GM18505 (cell line): ENCODE data around the gene PRM2.
"Not testable (repeated sequence)": the region's sequence is repeated elsewhere in the genome, so short reads cannot be mapped to it uniquely, and the experiment has no call there.

Experiments used
- ATAC-seq: cut with Tn5 transposase; IDR thresholded peaks from one replicate; pipeline ENCODE4 v1.9.1; 2021; ENCODE audit not compliant: unreplicated experiment
- POLR2A ChIP-seq: IDR thresholded peaks from 4 replicates; pipeline ENCODE4 v1.6.1; 2011; ENCODE audit warnings: borderline replicate concordance; ENCODE audit not compliant: insufficient read depth, insufficient read length; ENCODE audit errors: extremely low read depth

PRM2 gene

DNA sequence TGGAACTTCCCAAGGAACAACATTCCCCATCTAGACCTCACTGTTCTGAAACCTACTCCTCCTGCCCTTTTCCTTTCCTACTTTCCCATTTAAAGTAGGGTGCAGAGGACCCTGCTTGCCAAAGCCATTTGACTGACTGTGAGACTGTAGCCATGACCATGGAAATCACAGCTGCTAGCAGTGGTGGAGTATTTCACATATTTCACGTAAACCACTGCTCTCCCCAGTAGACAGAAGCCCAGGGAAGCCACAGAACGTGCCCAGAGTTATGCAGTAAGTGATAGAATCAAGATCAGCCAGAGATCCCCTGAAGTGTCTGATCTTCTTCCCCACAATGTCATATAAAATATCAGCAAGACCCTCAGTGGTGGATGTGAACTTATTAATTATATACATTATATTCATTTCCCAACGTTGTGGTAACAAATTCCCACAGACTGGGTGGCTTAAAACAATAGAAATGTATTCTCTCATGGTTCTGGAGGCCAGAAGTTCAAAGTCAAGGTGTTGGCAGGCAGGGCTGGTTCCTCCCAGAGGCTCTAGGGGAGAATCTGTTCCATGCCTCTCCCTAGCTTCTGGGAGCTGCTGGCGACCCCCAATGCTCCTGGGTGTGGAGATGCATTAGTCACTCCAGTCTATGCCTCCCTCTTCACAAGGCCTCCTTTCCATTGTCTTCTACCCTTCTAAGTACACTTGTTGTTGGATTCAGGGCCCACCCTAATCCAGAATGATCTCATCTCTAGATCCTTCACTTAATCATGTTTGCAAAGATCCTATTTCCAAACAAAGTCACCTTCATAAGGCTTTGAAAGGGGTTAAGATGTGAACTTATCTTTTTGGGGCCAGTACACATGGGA, 25.6 kb upstream of the PRM2 start:
- ATAC-seq, result no peak
- no peak for TF ChIP-seq POLR2A

DNA sequence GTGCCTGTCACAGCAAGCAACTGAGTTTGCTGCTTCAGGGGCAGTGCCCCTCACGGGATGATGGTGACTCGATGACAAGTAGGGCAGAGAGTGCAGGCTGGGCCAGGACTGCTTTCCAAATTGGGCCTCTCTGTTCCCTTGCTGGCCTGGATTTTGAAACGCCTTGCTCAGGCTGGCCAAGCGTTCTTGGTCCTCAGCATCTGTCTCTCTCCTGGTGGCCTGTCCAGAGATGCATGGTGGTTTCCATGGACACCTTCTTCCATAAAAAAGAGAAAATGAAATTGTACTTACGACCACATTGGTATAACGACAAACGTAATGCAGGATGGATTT, 24.2 kb upstream of the PRM2 start:
- ATAC-seq, result no peak
- no peak for TF ChIP-seq POLR2A

DNA sequence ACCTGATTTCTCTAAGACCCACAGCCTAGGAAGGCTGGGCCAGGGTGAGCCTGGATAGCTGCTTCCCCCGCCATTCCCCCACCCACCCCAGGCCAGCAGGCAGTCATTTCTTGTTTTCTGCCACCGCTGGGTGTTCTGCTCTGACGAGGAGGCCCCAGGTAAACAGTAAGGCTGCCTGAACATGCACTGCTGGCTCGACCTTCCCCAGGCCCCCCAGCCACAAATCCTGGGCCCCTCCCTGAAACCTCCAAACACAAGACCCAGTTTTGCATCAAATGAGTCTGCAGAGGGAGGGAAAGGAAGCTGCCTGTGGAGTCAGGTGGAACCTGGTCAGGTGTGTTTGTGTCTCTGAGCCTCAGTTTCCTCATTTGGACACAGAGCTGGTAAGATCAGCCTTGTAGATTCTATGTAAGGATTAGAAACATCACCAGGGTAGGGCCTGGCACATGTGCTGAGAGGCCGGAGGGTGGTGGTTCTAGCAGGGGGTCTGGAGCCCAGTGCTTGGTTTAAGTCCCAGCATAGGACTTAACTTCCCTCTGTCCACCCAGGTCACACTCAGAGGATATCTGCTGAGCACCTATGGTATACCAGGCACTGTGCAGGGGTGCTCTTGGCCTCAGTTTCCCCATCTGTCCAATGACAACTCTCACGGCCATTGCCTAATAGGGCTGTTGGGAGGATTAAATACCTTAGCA, 23.7 kb upstream of the PRM2 start:
- ATAC-seq, result no peak
- TF ChIP-seq POLR2A, result no peak

DNA sequence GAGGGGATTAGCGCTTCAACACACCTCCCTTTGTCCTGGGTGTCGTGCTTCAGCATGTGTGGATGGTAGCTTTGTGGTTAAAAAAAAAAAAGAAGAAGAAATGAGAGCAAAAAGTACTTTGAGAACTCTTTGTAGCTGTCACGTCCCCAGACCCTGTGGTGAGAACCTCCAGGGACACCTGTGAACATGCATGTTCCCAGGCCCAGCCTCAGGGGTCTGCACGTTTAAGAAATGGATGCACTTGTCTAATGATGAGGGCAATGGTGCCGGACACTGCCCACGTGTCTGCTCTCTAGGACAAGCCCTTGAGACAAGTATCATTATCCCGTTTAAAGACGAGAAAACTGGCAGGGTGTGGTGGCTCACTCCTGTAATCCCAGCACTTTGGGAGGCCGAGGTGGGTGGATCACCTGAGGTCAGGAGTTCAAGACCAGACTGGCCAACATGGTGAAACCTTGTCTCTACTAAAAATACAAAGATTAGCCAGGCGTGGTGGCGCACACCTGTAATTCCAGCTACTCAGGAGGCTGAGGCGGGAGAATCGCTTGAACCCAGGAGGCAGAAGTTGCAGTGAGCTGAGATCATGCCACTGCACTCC, 22.8 kb upstream of the PRM2 start:
- peak; percentile 33 for ATAC-seq

DNA sequence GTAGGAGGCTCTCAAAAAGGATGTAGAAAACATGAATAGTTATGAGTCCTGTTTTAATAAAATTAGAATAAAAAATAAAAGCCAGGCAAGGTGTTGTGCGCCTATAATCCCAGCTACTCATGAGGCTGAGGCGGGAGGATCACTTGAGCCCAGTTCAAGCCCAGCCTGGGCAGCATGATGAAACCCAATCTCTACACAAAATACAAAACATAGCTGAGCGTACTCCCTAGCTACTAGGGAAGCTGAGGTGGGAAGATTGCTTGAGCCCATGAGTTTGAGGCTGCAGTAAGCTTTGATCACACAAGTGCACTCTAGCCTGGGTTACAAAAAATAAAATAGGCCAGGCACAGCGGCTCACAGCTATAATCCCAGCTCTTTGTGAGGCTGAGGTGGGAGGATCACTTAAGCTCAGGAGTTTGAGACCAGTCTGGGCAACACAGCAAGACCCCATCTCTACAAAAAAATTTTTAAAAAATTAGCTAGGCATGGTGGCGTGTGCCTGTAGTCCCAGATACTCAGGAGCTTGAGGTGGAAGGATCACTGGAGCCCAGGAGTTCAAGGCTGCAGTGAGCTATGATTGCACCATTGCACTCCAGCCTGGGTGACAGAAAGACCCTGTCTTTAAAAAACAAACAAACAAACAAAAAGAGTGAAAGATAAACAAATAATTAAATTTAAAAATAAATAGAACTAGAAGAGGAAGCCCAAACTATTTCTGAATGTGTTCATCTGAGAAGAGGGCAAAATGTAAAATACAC, 22.0 kb upstream of the PRM2 start:
- no peak for TF ChIP-seq POLR2A
- ATAC-seq, result no peak

DNA sequence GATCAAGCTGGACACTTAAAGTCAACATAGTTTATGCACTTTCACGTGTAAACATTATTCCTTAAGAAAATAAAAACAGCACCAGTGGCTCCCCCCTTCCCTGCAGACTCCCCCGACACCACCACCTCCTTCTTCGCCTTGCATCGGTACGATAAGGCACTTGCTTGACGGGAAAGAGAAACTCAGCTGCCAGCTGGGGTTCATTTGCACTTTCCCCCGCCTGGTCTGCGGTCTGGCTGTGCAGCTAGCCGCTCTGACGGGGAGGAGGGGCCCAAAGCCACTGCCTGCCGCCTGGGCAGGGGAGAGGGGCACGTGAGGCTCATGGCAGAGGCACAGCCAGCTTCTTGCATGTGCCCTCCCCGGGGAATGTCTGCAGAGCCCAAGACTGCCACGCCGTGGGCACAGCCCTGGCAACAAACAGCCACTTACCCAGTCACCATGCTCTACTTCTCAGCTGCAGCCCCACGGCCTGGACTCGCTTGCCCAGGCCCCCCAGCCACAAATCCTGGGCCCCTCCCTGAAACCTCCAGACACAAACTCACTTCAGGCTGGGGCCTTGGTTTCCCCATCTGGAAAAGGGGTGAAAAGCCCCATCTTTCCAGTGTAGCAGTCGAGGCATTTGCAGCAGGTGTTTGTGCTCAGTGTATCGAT, 21.3 kb upstream of the PRM2 start:
- peak; percentile 43 for TF ChIP-seq POLR2A
- peak; percentile 59 for ATAC-seq

DNA sequence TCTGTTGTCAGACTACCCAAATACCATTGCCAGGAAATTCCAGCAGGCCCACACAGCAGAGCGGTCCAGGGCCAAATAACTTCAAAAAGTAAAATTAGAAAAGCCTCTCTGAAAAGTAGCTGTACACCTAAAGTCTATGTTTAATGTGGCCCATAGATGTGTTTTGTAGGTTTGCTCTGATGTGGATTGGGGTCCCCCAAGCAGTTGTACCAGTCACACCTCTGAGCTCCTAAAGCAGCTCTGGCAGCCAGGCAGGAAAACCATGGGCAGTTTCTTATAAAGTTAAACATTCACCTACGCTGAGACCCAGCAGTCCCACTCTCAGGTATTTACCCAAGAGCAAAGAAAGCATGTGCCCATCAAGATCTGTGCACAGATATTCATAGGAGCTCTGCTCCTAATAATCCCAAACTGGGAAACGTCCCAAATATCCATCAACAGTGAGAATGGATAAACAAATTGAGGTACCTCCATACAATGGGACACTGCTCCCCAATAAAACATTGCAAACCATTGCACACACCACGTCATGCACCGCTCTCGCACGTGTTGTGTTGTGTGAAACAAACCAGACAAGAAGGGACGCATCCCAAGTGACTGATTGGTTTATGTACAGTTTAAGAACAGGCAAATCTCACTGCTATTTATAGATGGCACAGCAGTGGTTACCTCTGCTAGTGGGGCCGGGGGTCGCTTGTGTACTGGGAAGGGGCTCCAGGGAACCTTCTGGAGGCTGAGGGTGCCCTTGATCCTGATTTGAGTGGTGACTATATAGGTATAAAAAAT, 20.6 kb upstream of the PRM2 start:
- ATAC-seq, result peak; percentile 13
- TF ChIP-seq POLR2A, result no peak

DNA sequence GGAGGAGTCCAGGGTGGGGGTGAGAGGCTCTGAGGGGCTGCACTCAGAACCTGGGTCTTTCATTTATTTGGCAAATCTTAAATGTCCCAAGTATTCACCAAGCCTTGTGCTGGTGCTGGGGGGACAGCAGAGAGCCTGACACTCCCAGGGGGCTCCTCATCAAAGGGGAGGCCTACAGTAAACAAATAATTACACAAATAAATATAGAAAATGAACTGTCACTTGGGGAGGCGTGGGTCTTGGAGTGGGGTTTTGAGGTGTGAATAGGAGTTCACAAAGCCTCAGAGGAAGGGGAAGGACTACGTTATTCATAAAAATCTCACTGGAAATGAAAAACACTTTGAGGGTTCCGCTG, 20.0 kb upstream of the PRM2 start:
- TF ChIP-seq POLR2A, result no peak
- ATAC-seq, result no peak

DNA sequence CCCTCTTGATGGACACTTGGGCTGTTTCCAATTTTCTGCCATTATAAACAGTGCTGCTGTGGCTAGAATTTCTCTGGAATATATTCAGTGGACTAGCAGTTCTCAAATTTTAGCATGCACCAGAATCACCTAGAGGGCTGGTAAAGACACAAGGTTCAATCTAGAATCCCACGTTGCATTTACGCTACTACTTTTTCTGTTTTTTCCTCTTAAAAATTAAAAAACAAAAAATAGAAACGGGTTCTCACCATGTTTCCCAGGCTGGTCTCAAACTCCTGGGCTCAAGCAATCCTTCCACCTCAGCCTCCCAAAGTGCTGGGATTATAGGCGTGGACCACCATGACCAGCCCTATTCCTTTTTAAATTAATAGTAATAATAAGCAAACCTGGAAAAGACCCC, 19.4 kb upstream of the PRM2 start:
- no peak for TF ChIP-seq POLR2A
- ATAC-seq, result no peak

DNA sequence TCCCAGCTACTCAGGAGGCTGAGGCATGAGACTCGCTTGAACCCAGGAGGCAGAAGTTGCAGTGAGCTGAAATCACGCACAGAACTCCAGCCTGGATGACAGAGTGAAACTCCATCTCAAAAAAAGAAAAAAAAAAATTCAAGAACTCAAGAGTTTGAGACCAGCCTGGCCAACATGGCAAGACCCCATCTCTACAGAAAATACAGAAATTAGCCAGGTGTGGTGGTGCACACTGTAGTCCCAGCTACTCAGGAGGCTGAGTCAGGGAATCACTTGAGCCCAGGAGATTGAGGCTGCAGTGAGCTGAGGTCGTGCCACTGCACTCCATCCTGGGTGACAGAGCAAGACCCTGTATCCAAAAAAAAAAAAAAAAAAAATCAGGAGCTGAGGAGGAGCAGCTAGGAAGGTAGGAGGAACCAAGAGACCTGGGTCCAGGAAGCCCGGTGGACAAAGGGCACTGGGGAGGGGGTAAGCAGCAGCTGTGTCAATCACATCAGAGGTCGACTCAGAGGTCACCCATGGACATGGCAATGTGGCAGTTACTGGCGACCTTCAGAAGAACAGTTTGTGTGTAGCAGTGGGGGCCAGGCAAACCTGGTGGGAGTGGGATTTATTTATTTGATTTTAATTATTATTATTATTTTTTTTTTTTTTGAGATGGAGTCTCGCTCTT, 15.9 kb upstream of the PRM2 start:
- no peak for TF ChIP-seq POLR2A
- ATAC-seq, result no peak

DNA sequence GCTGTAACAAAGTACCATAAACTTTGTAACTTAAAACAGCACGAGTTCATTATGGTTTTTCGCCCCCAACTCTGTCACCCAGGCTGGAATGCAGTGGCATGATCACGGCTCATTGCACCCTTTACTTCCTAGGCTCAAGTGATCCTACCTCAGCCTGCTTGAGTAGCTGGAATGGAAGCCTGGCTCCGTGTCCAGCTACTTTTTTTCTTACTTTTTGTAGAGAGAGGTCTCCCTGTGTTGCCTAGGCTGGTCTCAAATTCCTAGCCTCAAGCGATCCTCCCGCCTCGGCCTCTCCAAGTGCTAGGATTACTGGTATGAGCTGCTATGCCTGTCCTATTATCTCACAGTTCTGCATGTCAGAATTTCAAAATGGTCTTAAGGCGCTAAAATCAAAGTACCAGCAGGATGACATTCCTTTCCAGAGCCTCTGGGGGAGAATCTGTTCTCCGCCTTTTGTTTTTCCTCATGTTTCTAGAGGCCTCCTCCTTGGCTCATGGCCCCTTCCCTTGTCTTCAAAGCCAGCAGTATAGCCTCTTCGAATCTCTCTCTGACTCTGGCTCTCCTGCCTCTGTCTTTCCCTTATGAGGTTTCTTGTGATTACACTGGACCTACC, 14.9 kb upstream of the PRM2 start:
- no peak for ATAC-seq
- no peak for TF ChIP-seq POLR2A

DNA sequence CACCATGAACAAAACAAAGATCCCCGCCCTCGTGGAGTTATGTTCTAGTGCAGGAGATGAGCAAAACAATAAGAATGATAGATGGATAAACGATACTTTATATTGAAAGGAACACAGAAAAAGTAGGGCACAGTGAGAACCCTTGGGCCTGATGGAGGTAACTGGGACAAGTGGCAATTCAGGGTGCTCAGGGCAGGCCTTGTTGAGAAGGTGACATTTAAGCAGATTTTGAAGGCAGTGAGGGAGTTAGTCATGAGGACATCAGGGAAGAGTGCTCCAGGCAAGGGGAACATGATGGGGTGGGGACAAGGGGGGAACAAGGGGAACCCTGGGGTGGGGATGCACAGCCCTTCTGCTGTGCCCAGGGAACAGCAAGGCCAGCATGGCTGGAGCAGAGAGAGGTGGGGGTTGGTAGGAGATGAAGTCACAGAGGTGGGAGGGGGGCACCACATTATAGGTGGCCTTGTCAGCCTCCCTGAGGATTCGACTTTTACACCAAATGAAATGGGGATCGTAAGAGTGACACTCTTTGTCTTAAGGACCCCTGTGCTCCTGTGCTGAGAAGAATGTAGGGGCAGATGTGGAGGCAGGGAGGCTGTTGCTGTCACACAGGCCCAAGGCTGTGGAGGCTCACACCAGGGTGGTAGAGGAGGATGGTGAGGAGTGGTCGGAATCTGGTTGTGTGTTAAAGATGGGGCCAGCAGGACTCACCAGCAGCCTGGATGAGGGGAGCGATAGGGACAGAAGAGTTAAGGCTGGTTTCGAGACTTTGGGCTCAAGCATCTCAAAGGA, 14.0 kb upstream of the PRM2 start:
- no peak for ATAC-seq
- no peak for TF ChIP-seq POLR2A

DNA sequence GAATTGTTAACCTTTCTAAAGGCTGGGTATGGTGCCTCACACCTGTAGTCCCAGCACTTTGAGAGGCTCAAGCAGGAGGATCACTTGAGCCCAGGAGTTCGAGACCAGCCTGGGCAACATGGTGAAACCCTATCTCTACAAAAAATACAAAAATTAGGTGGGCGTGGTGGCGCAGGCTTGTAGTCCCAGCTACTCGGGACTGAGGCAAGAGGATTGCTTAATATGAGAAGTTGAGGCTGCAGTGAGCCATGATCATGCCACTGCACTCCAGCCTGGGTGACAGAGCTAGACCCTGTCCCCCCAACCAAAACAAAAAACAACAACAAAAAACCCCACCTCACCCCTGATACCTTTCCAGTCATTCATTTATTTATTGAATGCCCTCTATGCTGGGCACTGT, 13.4 kb upstream of the PRM2 start:
- ATAC-seq, result not testable (repeated sequence)
